GM12873 (cell line): ENCODE data around the gene CCDC138.

Experiments
- TF ChIP-seq, protein P1 (sequence below): IDR thresholded peaks from 2 replicates; pipeline ENCODE4 v1.5.1; 2012; ENCODE audit warnings: low read depth, mild to moderate bottlenecking, moderate library complexity, low read length, control low read depth; ENCODE audit not compliant: insufficient read depth; ENCODE audit errors: missing control alignments

Gene CCDC138

GRCh38 chr2:108898315-108899082, 111.9 kb downstream of the CCDC138 start:
- TF ChIP-seq, protein P1, sequence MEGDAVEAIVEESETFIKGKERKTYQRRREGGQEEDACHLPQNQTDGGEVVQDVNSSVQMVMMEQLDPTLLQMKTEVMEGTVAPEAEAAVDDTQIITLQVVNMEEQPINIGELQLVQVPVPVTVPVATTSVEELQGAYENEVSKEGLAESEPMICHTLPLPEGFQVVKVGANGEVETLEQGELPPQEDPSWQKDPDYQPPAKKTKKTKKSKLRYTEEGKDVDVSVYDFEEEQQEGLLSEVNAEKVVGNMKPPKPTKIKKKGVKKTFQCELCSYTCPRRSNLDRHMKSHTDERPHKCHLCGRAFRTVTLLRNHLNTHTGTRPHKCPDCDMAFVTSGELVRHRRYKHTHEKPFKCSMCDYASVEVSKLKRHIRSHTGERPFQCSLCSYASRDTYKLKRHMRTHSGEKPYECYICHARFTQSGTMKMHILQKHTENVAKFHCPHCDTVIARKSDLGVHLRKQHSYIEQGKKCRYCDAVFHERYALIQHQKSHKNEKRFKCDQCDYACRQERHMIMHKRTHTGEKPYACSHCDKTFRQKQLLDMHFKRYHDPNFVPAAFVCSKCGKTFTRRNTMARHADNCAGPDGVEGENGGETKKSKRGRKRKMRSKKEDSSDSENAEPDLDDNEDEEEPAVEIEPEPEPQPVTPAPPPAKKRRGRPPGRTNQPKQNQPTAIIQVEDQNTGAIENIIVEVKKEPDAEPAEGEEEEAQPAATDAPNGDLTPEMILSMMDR: no peak

- TF ChIP-seq, protein P1: no peak
Measured at GRCh38 chr2:108904680-108905079, 118.1 kb downstream of the CCDC138 start.

DNA sequence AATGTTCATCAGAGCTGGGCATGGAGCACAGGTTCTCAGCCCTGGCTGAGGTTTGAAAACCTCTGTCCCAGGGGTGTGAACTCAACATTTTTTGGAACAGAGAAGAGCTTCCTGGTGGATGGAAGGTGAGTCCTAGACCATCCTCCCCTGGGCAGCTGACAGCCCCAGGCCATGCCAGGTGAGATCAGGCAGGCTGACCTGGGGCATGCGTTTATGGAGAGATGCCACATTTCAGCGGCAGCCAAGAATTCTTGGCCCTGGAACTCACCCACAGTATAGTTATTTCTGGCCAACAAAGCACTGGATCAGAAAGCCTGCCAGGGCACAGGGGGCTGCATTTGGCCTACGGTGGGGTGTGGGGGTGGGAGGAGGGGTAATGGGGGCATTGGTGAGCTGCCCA, 118.6 kb downstream of the CCDC138 start:
- TF ChIP-seq, protein P1: no peak

GRCh38 chr2:108905906-108906305, 119.3 kb downstream of the CCDC138 start:
- TF ChIP-seq, protein P1: no peak

DNA sequence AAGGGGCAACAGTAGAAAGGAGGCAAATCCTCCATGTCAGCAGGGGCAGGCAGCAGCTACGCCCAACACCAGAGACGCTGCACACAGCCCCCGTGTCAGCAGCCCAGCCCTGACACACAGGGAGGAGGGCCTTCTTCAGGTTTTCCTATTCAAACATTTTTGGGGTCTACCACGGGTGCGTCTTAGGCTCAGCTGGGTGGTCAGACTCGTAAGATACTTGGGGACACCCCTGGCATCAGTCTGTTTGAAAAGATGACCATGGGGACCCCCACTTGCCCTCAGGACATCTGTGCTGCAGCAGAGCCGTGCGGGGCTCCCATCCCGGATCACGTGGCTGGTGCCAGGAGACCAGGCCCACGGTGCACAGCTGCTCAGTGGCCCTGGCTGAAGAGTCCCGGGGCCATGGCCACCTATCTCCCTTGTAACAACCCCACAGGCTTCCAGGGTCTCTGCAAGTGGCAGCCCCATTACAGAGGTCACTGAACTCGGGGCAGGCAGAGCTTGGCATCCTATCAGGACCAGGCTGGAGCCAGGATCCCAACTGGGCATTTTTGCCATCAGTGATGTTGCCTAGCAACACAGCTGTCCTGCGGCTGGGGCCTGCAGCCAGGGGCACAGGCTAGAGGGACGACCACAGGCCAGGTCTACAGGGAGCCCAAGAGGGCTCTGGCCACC, 120.0 kb downstream of the CCDC138 start:
- TF ChIP-seq, protein P1: no peak

DNA sequence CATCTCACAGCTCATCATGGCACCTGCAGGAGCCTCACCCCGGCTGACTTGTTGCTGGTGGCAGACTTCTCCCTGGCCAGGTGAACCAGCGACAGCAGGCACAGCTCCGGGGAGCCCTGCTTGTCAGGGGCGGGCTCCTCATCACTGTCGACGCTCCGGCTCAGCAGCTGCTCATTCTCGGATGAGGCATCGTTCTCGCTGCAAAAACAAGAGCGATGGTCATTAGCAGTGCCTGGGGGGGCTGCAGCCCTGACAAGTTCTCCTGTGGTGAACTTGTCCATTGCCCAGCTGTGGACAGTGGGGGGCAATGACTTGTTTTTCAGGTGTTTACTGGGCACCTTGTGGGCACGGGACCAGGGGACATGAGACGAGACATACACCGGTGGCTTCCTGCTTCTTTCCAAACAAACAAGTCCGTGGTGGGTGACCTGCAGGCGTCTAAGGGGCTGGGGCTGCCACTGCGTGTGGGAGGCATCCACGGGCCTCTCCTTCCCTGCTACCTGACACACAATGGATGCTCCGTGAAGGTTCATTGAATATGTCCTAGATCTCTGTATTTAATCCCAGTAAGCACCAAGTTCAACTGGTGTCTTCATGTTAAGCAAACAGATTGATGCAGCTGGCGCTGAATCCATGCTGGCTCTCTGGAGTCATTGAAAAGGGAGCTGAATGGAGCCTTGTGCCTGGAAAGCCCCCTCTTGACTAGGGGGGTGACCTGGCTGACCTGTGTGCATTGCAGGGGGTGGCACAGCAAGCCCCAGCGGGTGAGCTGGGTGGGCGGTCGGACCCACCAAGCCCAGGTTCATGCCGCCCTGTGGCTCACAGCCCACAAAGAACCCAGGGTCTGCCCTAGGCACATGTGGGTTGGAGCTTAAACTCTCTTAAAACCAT, 121.5 kb downstream of the CCDC138 start:
- TF ChIP-seq, protein P1: no peak

DNA sequence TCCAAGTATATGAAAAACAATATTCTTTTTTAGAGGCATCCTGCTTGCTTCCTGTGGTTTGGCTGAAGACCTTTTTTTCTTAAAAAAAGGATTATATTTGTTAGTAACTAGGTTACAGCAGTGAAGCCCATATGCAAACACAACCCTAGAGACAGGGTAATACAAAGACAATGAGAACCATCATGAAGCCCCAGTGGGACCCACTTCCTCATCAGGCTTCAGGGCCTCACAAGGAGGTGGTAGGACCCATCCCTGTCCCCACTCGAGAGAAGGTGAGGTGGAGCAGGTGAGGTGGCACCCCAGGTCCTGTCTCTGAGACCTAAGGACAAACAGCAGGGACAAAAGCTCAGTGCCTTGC, 122.1 kb downstream of the CCDC138 start:
- TF ChIP-seq, protein P1: no peak
